ENCODE data around the gene ADAMTS6. TPM values are rescaled to one million over a fixed set of nuclear protein-coding genes. Genes with fewer than 3 reads are reported as not detected.

The ADAMTS6 gene
- total RNA-seq, 4 donors from 2014 or later = 1.9 to 20.2 (median 3.5) TPM

DNA sequence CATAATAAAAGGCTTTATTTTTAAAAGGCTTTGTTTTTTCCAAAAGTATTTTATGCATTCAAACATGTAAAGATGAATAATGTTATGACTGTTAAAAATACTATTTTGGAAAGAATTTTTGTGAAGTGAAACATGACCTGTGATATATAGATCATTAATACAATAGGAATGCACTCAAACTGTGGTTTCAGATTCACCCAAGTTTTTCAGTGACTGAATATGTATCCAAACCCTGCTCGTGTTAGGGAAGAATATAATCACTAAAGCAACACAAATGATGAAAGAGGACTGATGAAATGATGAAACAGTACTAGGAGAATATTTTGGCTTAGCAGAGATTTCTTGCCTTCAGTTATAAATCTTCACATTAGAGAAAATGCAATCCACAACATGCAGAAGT, 278.0 kb downstream of the ADAMTS6 start:
- TF ChIP-seq, protein P1, sequence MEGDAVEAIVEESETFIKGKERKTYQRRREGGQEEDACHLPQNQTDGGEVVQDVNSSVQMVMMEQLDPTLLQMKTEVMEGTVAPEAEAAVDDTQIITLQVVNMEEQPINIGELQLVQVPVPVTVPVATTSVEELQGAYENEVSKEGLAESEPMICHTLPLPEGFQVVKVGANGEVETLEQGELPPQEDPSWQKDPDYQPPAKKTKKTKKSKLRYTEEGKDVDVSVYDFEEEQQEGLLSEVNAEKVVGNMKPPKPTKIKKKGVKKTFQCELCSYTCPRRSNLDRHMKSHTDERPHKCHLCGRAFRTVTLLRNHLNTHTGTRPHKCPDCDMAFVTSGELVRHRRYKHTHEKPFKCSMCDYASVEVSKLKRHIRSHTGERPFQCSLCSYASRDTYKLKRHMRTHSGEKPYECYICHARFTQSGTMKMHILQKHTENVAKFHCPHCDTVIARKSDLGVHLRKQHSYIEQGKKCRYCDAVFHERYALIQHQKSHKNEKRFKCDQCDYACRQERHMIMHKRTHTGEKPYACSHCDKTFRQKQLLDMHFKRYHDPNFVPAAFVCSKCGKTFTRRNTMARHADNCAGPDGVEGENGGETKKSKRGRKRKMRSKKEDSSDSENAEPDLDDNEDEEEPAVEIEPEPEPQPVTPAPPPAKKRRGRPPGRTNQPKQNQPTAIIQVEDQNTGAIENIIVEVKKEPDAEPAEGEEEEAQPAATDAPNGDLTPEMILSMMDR (IDR thresholded peaks at IDR 0.05; ENCODE audit: low read depth) = no peak

DNA sequence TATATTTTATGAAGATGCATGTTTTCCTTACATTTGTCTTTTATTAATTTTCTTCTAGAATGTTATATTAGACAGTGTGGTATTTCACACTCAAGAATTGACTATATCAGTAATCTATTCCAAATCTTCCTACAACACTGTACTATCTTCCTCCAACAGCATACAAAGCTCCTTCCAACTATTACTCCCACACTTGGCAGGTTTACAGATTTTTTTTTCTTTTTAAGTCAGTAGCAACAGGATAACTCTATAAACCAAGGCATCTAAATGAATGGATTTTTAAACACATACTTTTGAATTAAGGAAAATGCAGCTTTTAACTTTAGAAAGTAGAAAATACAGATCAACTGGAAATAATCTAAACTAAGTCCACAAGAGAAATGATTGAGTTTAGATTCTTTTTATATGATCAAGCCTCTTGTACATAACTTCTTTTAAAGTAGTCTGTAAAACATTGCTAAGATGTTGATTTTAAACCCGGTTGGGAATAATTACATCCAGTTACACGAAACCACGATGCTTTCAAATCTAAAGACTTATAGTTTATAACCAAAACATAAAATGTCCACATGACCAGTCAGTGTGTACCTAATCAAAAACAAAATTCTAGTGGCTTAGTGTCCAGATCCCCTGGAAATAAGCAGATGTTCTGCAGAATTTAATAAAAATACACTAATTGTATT, 281.6 kb downstream of the ADAMTS6 start:
- TF ChIP-seq, protein P1 (IDR thresholded peaks at IDR 0.05; ENCODE audit: low read depth) = no peak

DNA sequence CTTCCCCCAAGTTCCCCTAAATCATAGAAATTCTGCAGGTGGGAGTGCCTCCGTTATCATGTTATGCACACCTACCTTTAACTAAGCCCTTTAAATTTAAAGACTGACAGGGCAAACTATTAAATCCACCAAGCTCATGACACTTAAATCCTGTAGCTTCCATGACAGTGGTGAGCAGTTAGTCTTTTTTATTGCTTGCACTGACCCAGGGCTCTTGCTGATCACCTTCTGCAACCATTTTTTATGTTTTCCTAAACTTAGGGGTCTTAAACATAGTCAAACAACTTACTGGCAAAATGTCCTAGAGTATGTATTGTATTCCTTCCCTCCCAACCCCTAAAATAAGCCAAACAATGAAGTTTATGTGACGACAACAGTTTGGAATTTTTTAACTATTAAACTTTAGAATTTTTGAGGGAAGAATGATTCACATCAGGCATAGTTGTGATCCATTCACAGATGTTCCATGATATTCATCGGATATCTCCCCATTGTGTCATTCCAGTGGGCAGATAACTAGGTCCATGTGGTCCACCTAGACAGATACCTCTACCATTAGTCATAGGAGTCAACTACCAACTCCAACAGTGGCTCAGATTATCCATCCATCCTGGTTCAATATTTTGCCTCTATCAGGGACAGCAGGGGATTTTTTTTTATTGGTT, 283.1 kb downstream of the ADAMTS6 start:
- TF ChIP-seq, protein P1 (IDR thresholded peaks at IDR 0.05; ENCODE audit: low read depth) = no peak

DNA sequence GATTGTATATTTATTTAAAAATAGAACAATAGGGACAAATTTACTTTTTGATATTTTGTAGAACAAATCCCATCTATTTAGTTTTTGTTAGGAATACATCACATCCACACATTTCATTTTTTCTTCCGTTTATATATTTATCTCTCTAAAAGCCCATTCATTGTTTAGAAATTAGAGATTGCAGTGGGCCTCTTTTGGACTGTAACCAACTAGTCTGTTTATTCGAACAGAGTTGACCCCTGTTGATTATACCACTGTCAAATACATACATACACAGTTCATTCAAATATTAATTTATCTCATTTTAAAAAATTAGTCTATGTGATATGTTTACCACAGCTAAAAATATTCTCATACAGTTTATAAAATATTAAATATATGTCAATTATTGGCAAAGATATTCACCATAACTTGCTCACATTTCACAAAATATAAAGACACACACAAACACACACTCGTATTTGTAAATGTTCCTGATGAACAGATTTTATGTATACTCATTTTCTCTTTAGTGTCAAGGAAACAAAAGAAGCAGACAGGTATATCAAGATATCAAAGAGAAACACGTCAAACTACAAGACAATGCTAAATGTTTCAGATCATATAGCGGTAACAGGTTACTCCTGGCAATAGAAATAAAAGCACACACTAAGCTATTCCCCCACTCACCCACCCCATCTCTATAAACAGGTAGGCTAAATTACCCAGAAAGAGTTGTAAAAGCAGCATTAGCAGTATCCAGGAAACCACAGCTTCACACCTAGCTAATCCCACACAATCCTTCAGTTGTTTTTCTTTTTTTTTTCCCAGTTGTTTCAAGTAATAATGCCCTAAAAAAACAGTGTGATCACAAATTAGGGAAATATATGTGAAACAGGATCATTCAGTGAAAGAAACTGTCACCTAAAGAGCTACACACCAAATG, 283.9 kb downstream of the ADAMTS6 start:
- TF ChIP-seq, protein P1 (IDR thresholded peaks at IDR 0.05; ENCODE audit: low read depth) = no peak

DNA sequence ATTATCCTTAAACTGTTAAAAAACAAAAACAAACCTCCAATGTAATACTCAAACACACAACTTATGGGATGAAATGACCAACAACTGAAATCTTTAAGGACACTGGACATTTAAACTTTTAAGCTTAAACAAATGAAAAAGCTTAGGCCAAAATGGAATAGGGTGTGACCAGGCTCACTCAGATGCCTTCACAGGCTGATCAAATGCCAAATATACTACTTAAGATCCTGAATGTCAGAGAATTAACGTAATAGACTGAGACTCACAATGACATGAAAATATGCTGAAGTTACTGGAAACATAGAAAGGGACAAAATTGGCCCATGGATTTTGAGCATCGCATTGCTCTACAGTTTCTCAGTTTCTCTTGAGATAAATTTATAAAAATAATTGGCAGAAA, 286.8 kb downstream of the ADAMTS6 start:
- TF ChIP-seq, protein P1 (IDR thresholded peaks at IDR 0.05; ENCODE audit: low read depth) = no peak

DNA sequence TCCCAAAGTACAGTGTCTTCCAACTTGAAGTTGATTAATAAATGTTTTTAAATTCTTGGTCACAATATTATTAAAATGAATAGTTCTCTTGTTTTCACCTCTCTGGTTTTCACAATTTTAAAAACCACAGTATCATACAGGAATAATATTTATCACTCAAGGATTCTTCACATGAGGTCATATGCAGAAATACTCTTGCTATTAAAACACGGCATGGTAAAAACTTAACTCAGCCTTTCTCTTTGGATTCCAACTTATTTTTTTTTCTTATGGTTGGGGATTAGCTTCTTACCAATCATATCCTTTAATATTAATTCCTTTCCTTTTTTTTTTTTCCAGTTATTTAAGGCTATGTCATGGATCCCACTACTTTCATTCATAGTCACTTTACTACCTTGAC, 289.4 kb downstream of the ADAMTS6 start:
- TF ChIP-seq, protein P1 (IDR thresholded peaks at IDR 0.05; ENCODE audit: low read depth) = no peak

All from subcutaneous adipose tissue (tissue), 4 donors.